Iris pigment epithelial cell (primary cell): Measurements from ENCODE around the gene PCDHB2.
"Not testable (repeated sequence)": the region's sequence is repeated elsewhere in the genome, so short reads cannot be mapped to it uniquely, and the experiment has no call there.

Experiments used
- DNase-seq: peaks from one replicate; pipeline ENCODE4 v3.0.0-alpha.2; 2011; ENCODE audit warnings: low read depth

The PCDHB2 gene

GRCh38 chr5:141135718-141136266 lies 41.4 kb downstream of the PCDHB2 start:
- no peak for DNase-seq

- DNase-seq, result not testable (repeated sequence)
Observed at GRCh38 chr5:141137346-141137745, 42.9 kb downstream of the PCDHB2 start.
